ENCODE measurements around the gene MCCC1.

MCCC1 gene

GRCh38 chr3:182980204-182981037 lies 118.9 kb downstream of the MCCC1 start, which contains the start of gene DCUN1D1:
DCUN1D1 (minus strand) TSS chr3:182980538; CDS start chr3:182980489, 49 bp downstream.
- peak; percentile 87 for DNase-seq (ENCODE audit: low read depth)

GRCh38 chr3:182979674-182980191 lies 119.6 kb downstream of the MCCC1 start:
- no peak for DNase-seq (ENCODE audit: low read depth)

- DNase-seq (ENCODE audit: low read depth): no peak
Observed at GRCh38 chr3:182979103-182979673, 120.1 kb downstream of the MCCC1 start.

GRCh38 chr3:182978387-182978786 lies 120.9 kb downstream of the MCCC1 start:
- no peak for DNase-seq (ENCODE audit: low read depth)

- DNase-seq (ENCODE audit: low read depth): no peak
Observed at GRCh38 chr3:182973047-182973446, 126.2 kb downstream of the MCCC1 start.

GRCh38 chr3:182972387-182972786 lies 126.9 kb downstream of the MCCC1 start:
- no peak for DNase-seq (ENCODE audit: low read depth)

GRCh38 chr3:182971637-182972036 lies 127.7 kb downstream of the MCCC1 start:
- DNase-seq (ENCODE audit: low read depth): no peak

GRCh38 chr3:182970811-182971418 lies 128.4 kb downstream of the MCCC1 start:
- no peak for DNase-seq (ENCODE audit: low read depth)

- DNase-seq (ENCODE audit: low read depth): no peak
Observed at GRCh38 chr3:182969853-182970252, 129.4 kb downstream of the MCCC1 start.

- DNase-seq (ENCODE audit: low read depth): no peak
Observed at GRCh38 chr3:182969277-182969676, 130.0 kb downstream of the MCCC1 start.

- DNase-seq (ENCODE audit: low read depth): no peak
Observed at GRCh38 chr3:182967218-182968204, 131.8 kb downstream of the MCCC1 start.

- DNase-seq (ENCODE audit: low read depth): no peak
Observed at GRCh38 chr3:182965861-182966366, 133.4 kb downstream of the MCCC1 start.
